CD4-positive, alpha-beta T cell treated with Interleukin-12 subunit alpha and Interleukin-12 subunit beta, for 1 hour (primary cell): ENCODE results near the gene SOX6.

Experiments used
- DNase-seq: peaks from one replicate; pipeline ENCODE4 v3.0.0-alpha.2; 2020

Gene SOX6

GRCh38 chr11:15918674-15919073, 437.7 kb downstream of the SOX6 start:
- DNase-seq = no peak

- DNase-seq = no peak
Observed at GRCh38 chr11:15918212-15918611, 438.1 kb downstream of the SOX6 start.
